HepG2 (cell line): ENCODE measurements around the gene PTGER4. TPM values are rescaled to one million over a fixed set of nuclear protein-coding genes. Genes with fewer than 3 reads are reported as not detected.

Experiments used
- ATAC-seq: fragments of 200-7000 bp; cut with Tn5 transposase; 3 replicates; pipeline ENCODE4 v1.9.1; 2020; ENCODE audit warnings: mild to moderate bottlenecking, moderate library complexity
- BruUV-seq: library from RNA; stranded (reverse); fragments of 400-500 nt; replicated peaks from 2 replicates; lab custom pipeline; 2021; lab: Mats Ljungman, UMichigan
- CTCF ChIA-PET: fragments of 300-600 bp; formaldehyde crosslinking; extraction: SDS; loops from one replicate; lab custom pipeline; 2021; ENCODE audit warnings: low total read pairs, inconsistent platforms, low intra/inter-chr PET ratio; lab: Yijun Ruan, JAX
- POLR2A ChIA-PET: fragments of 350-600 bp; sonication (Branson Sonifier 250); formaldehyde crosslinking; loops from one replicate; lab custom pipeline; 2020; ENCODE audit warnings: antibody characterized with exemption, inconsistent platforms; lab: Yijun Ruan, JAX
- DNase-seq: peaks from one replicate; pipeline ENCODE4 v3.0.0-alpha.2; 2015; ENCODE audit warnings: low spot score
- FAIRE-seq: peaks from 3 replicates; lab custom pipeline; 2011; peaks lifted over from hg19 to GRCh38; lab: Jason Lieb, UNC
- H2AFZ ChIP-seq: one replicate; pipeline ENCODE4 v1.6.1; 2011; ENCODE audit warnings: low read length, inconsistent platforms
- H3K27ac ChIP-seq: fragments of 300-600 bp; 3 replicates; pipeline ENCODE4 v1.8.0; 2011; ENCODE audit warnings: mixed run types, mild to moderate bottlenecking, mixed read lengths, low read length, inconsistent platforms; ENCODE audit not compliant: insufficient read depth; ENCODE audit errors: extremely low read length
- H3K27me3 ChIP-seq, 2 experiments: fragments of 200-600 bp in 1 of 2; 2 replicates in 1 of 2; 3 replicates in 1 of 2; pipeline versions ENCODE4 v1.6.0 to v1.8.0; 2011; ENCODE audit warnings: low read length in 2 of 2, mild to moderate bottlenecking in 2 of 2, moderate library complexity in 2 of 2, inconsistent platforms in 1 of 2; ENCODE audit not compliant: insufficient read depth in 2 of 2, control insufficient read depth in 1 of 2
- H3K36me3 ChIP-seq, 2 experiments: fragments of 200-600 bp in 1 of 2; replicated peaks in 1 of 2; 2 replicates in 1 of 2; 3 replicates in 1 of 2; pipeline versions ENCODE4 v1.5.1 to v1.8.0; 2011; ENCODE audit warnings: low read length in 2 of 2, inconsistent platforms in 1 of 2; ENCODE audit not compliant: insufficient read depth in 2 of 2, control insufficient read depth in 1 of 2
- H3K4me1 ChIP-seq: 2 replicates; pipeline ENCODE4 v1.5.1; 2012; ENCODE audit warnings: low read length, inconsistent platforms; ENCODE audit not compliant: insufficient read depth
- H3K4me2 ChIP-seq: 2 replicates; pipeline ENCODE4 v1.6.0; 2011; ENCODE audit warnings: low read depth, low read length, inconsistent platforms
- H3K4me3 ChIP-seq, 3 experiments: fragments of 200-600 bp in 1 of 3; sonication (generic), shearing (Covaris generic) in 1 of 3; replicated peaks in 1 of 3; 2 replicates each; pipeline ENCODE4 v1.5.1; 2011 to 2016; ENCODE audit warnings: low read length in 3 of 3, inconsistent platforms in 2 of 3, low read depth in 2 of 3, mild to moderate bottlenecking in 2 of 3, control low read depth in 1 of 3, mixed read lengths in 1 of 3; ENCODE audit not compliant: insufficient read depth in 1 of 3
- H3K79me2 ChIP-seq: one replicate; pipeline ENCODE4 v1.6.1; 2011; ENCODE audit warnings: low read length, inconsistent platforms; ENCODE audit not compliant: insufficient read depth
- H3K9ac ChIP-seq: 2 replicates; pipeline ENCODE4 v1.6.0; 2011; ENCODE audit warnings: mild to moderate bottlenecking, low read depth, low read length, inconsistent platforms; ENCODE audit not compliant: insufficient read depth
- H3K9me3 ChIP-seq: 2 replicates; pipeline ENCODE4 v1.5.1; 2012; ENCODE audit warnings: mild to moderate bottlenecking, low read length
- H4K20me1 ChIP-seq: 2 replicates; pipeline ENCODE4 v1.6.0; 2011; ENCODE audit warnings: inconsistent platforms, mild to moderate bottlenecking, low read length, moderate library complexity; ENCODE audit not compliant: insufficient read depth
- CBX5 ChIP-seq: sonication (generic); formaldehyde crosslinking; IDR thresholded peaks from 2 replicates; pipeline ENCODE4 v1.4.0; 2020; ENCODE audit warnings: missing genetic modification reagents, borderline replicate concordance
- FOSL2 ChIP-seq: sonication (generic); formaldehyde crosslinking; IDR thresholded peaks from 2 replicates; pipeline ENCODE4 v1.4.0; 2020; ENCODE audit warnings: missing genetic modification reagents
- IRF2 ChIP-seq: IDR thresholded peaks from 2 replicates; pipeline ENCODE4 v1.6.1; 2018; ENCODE audit warnings: missing genetic modification reagents, missing compliant biosample characterization
- KDM1A ChIP-seq: IDR thresholded peaks from 2 replicates; pipeline ENCODE4 v1.6.1; 2016; ENCODE audit warnings: missing compliant biosample characterization
- KLF11 ChIP-seq: IDR thresholded peaks from 2 replicates; pipeline ENCODE4 v1.6.1; 2016; ENCODE audit warnings: missing compliant biosample characterization
- TBX2 ChIP-seq: sonication (generic); formaldehyde crosslinking; IDR thresholded peaks from 2 replicates; pipeline ENCODE4 v1.5.0; 2020; ENCODE audit warnings: missing genetic modification reagents, mild to moderate bottlenecking, borderline replicate concordance
- ZFP41 ChIP-seq: sonication (generic); formaldehyde crosslinking; IDR thresholded peaks from 2 replicates; pipeline ENCODE4 v1.4.0; 2020; ENCODE audit warnings: mild to moderate bottlenecking, missing genetic modification reagents, borderline replicate concordance
- ZFYVE20 ChIP-seq: sonication (generic); formaldehyde crosslinking; IDR thresholded peaks from 2 replicates; pipeline ENCODE4 v1.8.0; 2023; ENCODE audit warnings: low read depth, mild to moderate bottlenecking, moderate library complexity, missing genetic modification reagents, borderline replicate concordance
- ZNF343 ChIP-seq: sonication (generic); formaldehyde crosslinking; IDR thresholded peaks from 2 replicates; pipeline ENCODE4 v1.4.0; 2020; ENCODE audit warnings: mild to moderate bottlenecking, missing genetic modification reagents
- ZNF615 ChIP-seq: sonication (generic); formaldehyde crosslinking; IDR thresholded peaks from 2 replicates; pipeline ENCODE4 v1.5.0; 2020; ENCODE audit warnings: mild to moderate bottlenecking, missing genetic modification reagents, borderline replicate concordance
- ZNF616 ChIP-seq: sonication (generic); formaldehyde crosslinking; IDR thresholded peaks from 2 replicates; pipeline ENCODE4 v1.5.0; 2020; ENCODE audit warnings: low read depth, mild to moderate bottlenecking, missing genetic modification reagents
- ZNF652 ChIP-seq: IDR thresholded peaks from 2 replicates; pipeline ENCODE4 v1.6.1; 2016; ENCODE audit warnings: low read depth, borderline replicate concordance
- ZNF790 ChIP-seq: sonication (generic); formaldehyde crosslinking; IDR thresholded peaks from 2 replicates; pipeline ENCODE4 v1.8.0; 2022; ENCODE audit warnings: missing genetic modification reagents, mild to moderate bottlenecking, borderline replicate concordance
- whole genome bisulfite sequencing: methylation state at CpG from one replicate; pipeline ENCODE4 v1.1.6; 2017; ENCODE audit warnings: low lambda C conversion rate; 5-methylcytosine and 5-hydroxymethylcytosine counted together
- in situ Hi-C: cut with HindIII; loops from 2 replicates; pipeline ENCODE4 v1.10.0; 2017; ENCODE audit warnings: low pct_unique_long_range_greater_than_20kb; ENCODE audit not compliant: extremely low pct_ligation_motif_present
- intact Hi-C: fragments of 100-400 bp; cut with micrococcal nuclease; formaldehyde crosslinking; loops from one replicate; pipeline ENCODE4 v1.10.0; 2022; ENCODE audit not compliant: unreplicated experiment
- polyA plus RNA-seq, 8 experiments: library from polyadenylated mRNA; depleted of rRNA in 3 of 8; stranded (reverse) in 7 of 8; unstranded in 1 of 8; fragments of >200 nt; fragmentation: Illumina TruSeq in 4 of 8; extraction: Trizol in 4 of 8; gene quantifications; 2 replicates each; pipeline versions ENCODE4 v1.2.1 to v1.2.3, GENCODE V29; 2011 to 2016; ENCODE audit warnings: low read depth in 4 of 8, missing spikeins in 1 of 8, mixed read lengths in 1 of 8; ENCODE audit not compliant: insufficient read depth in 1 of 8
- total RNA-seq, 5 experiments: library from RNA; depleted of rRNA; stranded (reverse); fragments of >200 nt; fragmentation: Illumina TruSeq; extraction: Trizol; gene quantifications; 2 replicates each; pipeline ENCODE4 v1.2.3, GENCODE V29; 2016; ENCODE audit warnings: low read depth in 1 of 5
- TF ChIP-seq, protein P1 (sequence below): sonication (generic); formaldehyde crosslinking; IDR thresholded peaks from 2 replicates; pipeline ENCODE4 v1.4.0; 2020; ENCODE audit warnings: missing genetic modification reagents
- TF ChIP-seq, protein P2 (sequence below): sonication (generic); formaldehyde crosslinking; IDR thresholded peaks from 2 replicates; pipeline ENCODE4 v1.5.0; 2020; ENCODE audit warnings: missing genetic modification reagents

PTGER4 gene
- total and polyA plus RNA-seq, 2 of the 13 experiments (the other 11 are each of a cell fraction or from before 2014, with no cell fraction given), result 0.01 to 0.11 TPM

- ChIA-PET CTCF (interaction anchor here (3.6 kb wide), 1 partner anchor 975 kb away, joined by 33 read pairs; no protein-coding TSS in a partner anchor), POLR2A (no interaction called here)
- 4% methylated on average over 3 of the region's 3 CpGs for WGBS
- TF ChIP-seq KLF11 (CRISPR knock-in tag), result no peak
- peak; percentile 84 for TF ChIP-seq FOSL2 (CRISPR knock-in tag)
- no peak for FAIRE-seq
- no peak overlapping the region for H3K9ac ChIP-seq
- H2AFZ ChIP-seq, result no peak overlapping the region
- H3K36me3 ChIP-seq, result no peaks in the 10 kb centered on the region
- no TSS peak for BruUV-seq
- no peak overlapping the region for H3K4me3 ChIP-seq
- H4K20me1 ChIP-seq, result no peaks in the 10 kb centered on the region
- intact Hi-C loops (loop anchor here (2.0 to 5.0 kb wide), 2 partner anchors 47 to 1097 kb away; no protein-coding TSS in a partner anchor), in situ Hi-C loops (loop anchor here (5.0 to 25.0 kb wide), 3 partner anchors 742 to 1102 kb away; no protein-coding TSS in a partner anchor)
- no peaks in the 10 kb centered on the region for H3K79me2 ChIP-seq
- H3K9me3 ChIP-seq, result no peaks in the 10 kb centered on the region
- no peak overlapping the region for H3K27ac ChIP-seq
- no peaks in the 10 kb centered on the region for H3K27me3 ChIP-seq
- peak; percentile 48; the same call in 1 of the 3 replicates for ATAC-seq
- DNase-seq, result peak; percentile 33
- H3K4me1 ChIP-seq, result no peaks in the 10 kb centered on the region
- H3K4me2 ChIP-seq, result no peak overlapping the region
Observed at GRCh38 chr5:40689438-40689837, 9.7 kb downstream of the PTGER4 start.

GRCh38 chr5:40690267-40690666 is 10.6 kb downstream of the PTGER4 start:
- intact Hi-C loops (no loop called here), in situ Hi-C loops (loop anchor here (25.0 kb wide), 1 partner anchor 1103 kb away; no protein-coding TSS in a partner anchor)
- H3K4me3 ChIP-seq, result no peak overlapping the region
- H3K27me3 ChIP-seq, result no peaks in the 10 kb centered on the region
- FAIRE-seq, result no peak
- ATAC-seq, result no peak
- H3K9me3 ChIP-seq, result no peaks in the 10 kb centered on the region
- no peaks in the 10 kb centered on the region for H3K4me1 ChIP-seq
- H3K79me2 ChIP-seq, result no peaks in the 10 kb centered on the region
- H3K27ac ChIP-seq, result no peak overlapping the region
- no peak for DNase-seq
- H3K36me3 ChIP-seq, result no peaks in the 10 kb centered on the region
- no peaks in the 10 kb centered on the region for H4K20me1 ChIP-seq
- CTCF ChIA-PET, result no interaction called here
- H2AFZ ChIP-seq, result no peak overlapping the region
- H3K4me2 ChIP-seq, result no peak overlapping the region
- H3K9ac ChIP-seq, result no peak overlapping the region
- BruUV-seq, result no TSS peak
- POLR2A ChIA-PET, result no interaction called here
- WGBS, result 33% methylated on average over 3 of the region's 3 CpGs
- TF ChIP-seq, protein P1, sequence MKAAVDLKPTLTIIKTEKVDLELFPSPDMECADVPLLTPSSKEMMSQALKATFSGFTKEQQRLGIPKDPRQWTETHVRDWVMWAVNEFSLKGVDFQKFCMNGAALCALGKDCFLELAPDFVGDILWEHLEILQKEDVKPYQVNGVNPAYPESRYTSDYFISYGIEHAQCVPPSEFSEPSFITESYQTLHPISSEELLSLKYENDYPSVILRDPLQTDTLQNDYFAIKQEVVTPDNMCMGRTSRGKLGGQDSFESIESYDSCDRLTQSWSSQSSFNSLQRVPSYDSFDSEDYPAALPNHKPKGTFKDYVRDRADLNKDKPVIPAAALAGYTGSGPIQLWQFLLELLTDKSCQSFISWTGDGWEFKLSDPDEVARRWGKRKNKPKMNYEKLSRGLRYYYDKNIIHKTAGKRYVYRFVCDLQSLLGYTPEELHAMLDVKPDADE (CRISPR knock-in tag), result no peak
- no peak for TF ChIP-seq ZNF343 (CRISPR knock-in tag)
- TF ChIP-seq ZNF652, result no peak
- no peak for TF ChIP-seq TBX2 (CRISPR knock-in tag)
- no peak for TF ChIP-seq CBX5 (CRISPR knock-in tag)
- no peak for TF ChIP-seq ZFP41 (CRISPR knock-in tag)
- TF ChIP-seq KDM1A, result no peak
- TF ChIP-seq, protein P2, sequence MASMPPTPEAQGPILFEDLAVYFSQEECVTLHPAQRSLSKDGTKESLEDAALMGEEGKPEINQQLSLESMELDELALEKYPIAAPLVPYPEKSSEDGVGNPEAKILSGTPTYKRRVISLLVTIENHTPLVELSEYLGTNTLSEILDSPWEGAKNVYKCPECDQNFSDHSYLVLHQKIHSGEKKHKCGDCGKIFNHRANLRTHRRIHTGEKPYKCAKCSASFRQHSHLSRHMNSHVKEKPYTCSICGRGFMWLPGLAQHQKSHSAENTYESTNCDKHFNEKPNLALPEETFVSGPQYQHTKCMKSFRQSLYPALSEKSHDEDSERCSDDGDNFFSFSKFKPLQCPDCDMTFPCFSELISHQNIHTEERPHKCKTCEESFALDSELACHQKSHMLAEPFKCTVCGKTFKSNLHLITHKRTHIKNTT (CRISPR knock-in tag), result no peak
- no peak for TF ChIP-seq ZNF616
- no peak for TF ChIP-seq IRF2
- TF ChIP-seq ZNF615, result no peak
- no peak for TF ChIP-seq ZFYVE20 (CRISPR knock-in tag)
- no peak for TF ChIP-seq ZNF790
